HL-60 (cell line): Measurements from ENCODE around the gene TAX1BP1.

Source experiments
- DNase-seq, 2 experiments: peaks; one replicate each; pipeline ENCODE4 v3.0.0-alpha.2; 2010 to 2020; ENCODE audit warnings: low read depth in 1 of 2, low spot score in 1 of 2
- H3K27ac ChIP-seq: fragments of 250-450 bp; sonication (Bioruptor Pico); replicated peaks from 2 replicates; pipeline ENCODE4 v1.5.1; 2020; ENCODE audit warnings: mild to moderate bottlenecking, moderate library complexity
- H3K27me3 ChIP-seq: fragments of 250-450 bp; sonication (Bioruptor Pico); 2 replicates; pipeline ENCODE4 v1.5.1; 2021; ENCODE audit warnings: mild to moderate bottlenecking, moderate library complexity; ENCODE audit not compliant: insufficient read depth, poor library complexity, severe bottlenecking
- H3K4me3 ChIP-seq: replicated peaks from 2 replicates; pipeline ENCODE4 v1.5.1; 2011; ENCODE audit warnings: mild to moderate bottlenecking, control low read depth, low read length; ENCODE audit not compliant: insufficient read depth
- GABPA ChIP-seq: IDR thresholded peaks from 2 replicates; pipeline ENCODE4 v1.6.1; 2012; ENCODE audit warnings: low read depth
- POLR2AphosphoS5 ChIP-seq: IDR thresholded peaks from 2 replicates; pipeline ENCODE4 v1.6.1; 2012; ENCODE audit warnings: low read depth
- REST ChIP-seq: IDR thresholded peaks from 2 replicates; pipeline ENCODE4 v1.6.1; 2012; ENCODE audit warnings: low read depth; ENCODE audit not compliant: insufficient replicate concordance
- SPI1 ChIP-seq: IDR thresholded peaks from 2 replicates; pipeline ENCODE4 v1.6.1; 2012; ENCODE audit warnings: low read depth, mild to moderate bottlenecking, borderline replicate concordance
- TF ChIP-seq, protein P1 (sequence below): IDR thresholded peaks from one replicate; pipeline ENCODE4 v1.5.1; 2011; ENCODE audit warnings: low read length, control low read depth, inconsistent platforms; ENCODE audit not compliant: insufficient read depth

Gene TAX1BP1

DNA sequence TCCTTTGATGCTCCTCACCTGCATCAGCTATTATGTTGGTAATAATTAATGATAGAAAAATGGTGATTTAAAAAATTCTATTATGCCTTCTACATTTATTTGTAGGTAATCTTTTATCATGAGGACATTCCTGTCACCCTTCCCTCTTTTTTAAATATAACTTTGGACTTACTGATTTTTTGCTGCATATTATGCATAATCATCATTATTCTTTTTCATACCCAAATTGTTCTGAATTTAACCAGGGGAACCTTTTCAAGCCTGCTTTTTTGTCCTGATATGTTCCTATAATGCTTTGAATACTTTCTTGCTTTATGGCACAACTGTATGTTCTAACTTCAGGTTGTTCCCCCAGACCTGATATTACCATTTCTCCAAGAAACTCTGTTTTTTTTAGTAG is 48.5 kb downstream of the TAX1BP1 start:
- Histone ChIP-seq H3K4me3 (no peak overlapping the region), H3K27ac (no peak overlapping the region), H3K27me3 (no peaks in the 10 kb centered on the region)
- DNase-seq = no peak
- no peak for TF ChIP-seq SPI1
- TF ChIP-seq, protein P1, sequence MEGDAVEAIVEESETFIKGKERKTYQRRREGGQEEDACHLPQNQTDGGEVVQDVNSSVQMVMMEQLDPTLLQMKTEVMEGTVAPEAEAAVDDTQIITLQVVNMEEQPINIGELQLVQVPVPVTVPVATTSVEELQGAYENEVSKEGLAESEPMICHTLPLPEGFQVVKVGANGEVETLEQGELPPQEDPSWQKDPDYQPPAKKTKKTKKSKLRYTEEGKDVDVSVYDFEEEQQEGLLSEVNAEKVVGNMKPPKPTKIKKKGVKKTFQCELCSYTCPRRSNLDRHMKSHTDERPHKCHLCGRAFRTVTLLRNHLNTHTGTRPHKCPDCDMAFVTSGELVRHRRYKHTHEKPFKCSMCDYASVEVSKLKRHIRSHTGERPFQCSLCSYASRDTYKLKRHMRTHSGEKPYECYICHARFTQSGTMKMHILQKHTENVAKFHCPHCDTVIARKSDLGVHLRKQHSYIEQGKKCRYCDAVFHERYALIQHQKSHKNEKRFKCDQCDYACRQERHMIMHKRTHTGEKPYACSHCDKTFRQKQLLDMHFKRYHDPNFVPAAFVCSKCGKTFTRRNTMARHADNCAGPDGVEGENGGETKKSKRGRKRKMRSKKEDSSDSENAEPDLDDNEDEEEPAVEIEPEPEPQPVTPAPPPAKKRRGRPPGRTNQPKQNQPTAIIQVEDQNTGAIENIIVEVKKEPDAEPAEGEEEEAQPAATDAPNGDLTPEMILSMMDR = no peak
- no peak for TF ChIP-seq GABPA
- TF ChIP-seq REST = no peak
- no peak for TF ChIP-seq POLR2AphosphoS5

GRCh38 chr7:27793780-27794179 is 53.8 kb downstream of the TAX1BP1 start:
- TF ChIP-seq POLR2AphosphoS5 = no peak
- no peak for TF ChIP-seq SPI1
- Histone ChIP-seq H3K4me3 (no peak overlapping the region), H3K27ac (no peak overlapping the region), H3K27me3 (no peaks in the 10 kb centered on the region)
- no peak for DNase-seq

GRCh38 chr7:27795977-27796376 is 56.0 kb downstream of the TAX1BP1 start:
- H3K27me3 ChIP-seq = no peaks in the 10 kb centered on the region
- H3K27ac ChIP-seq = no peak overlapping the region
- TF ChIP-seq POLR2AphosphoS5 (no peak), GABPA (no peak), REST (no peak)
- TF ChIP-seq, protein P1 = no peak
- no peak for DNase-seq
- no peak overlapping the region for H3K4me3 ChIP-seq

DNA sequence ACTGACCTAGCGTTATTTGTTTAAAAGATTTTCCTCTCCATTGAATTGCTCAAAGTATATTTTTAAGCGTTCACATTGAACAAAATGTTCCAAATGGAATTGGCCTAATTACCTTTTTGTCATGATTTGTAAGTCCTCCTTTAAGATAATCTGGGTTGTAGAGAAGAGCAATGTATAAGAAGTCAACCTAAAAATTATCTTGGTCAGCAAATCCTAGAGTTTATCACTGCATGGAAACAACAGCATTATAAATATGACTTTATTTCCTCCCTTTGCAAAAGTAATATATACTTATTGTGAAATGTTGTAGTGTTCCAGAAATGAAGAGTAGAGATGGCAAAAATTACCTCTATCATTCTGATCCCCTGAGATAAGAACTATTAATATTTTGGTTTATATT is 59.2 kb downstream of the TAX1BP1 start:
- H3K4me3 ChIP-seq = no peak overlapping the region
- H3K27me3 ChIP-seq = no peaks in the 10 kb centered on the region
- H3K27ac ChIP-seq = no peak overlapping the region
- no peak for DNase-seq
- TF ChIP-seq GABPA (no peak), REST (no peak), SPI1 (no peak), POLR2AphosphoS5 (no peak)
- TF ChIP-seq, protein P1 = no peak
